ENCODE measurements around the gene BEST4. TPM values are rescaled to one million over a fixed set of nuclear protein-coding genes. Genes with fewer than 3 reads are reported as not detected.
A peak's percentile ranks its signal among the peaks of the same experiment; 100 is the strongest.

Gene BEST4
- total and polyA plus RNA-seq, 2 of the 8 experiments (the other 6 are each of a cell fraction or from before 2014, with no cell fraction given) = 0.76 to 1.4 TPM

GRCh38 chr1:44819608-44820327 lies 31.8 kb upstream of the BEST4 start (continued):
- TF ChIP-seq EP300 (IDR thresholded peaks at IDR 0.05; ENCODE audit: borderline replicate concordance in 1 of 2, low read depth in 2 of 2, low read length in 2 of 2) = peak in 1 of 2 experiments; percentile 79; a peak in 1 of 3 replicates
- TF ChIP-seq CTCF (IDR thresholded peaks at IDR 0.05; ENCODE audit: control extremely low read depth in 1 of 3, insufficient read depth in 1 of 3, low read depth in 1 of 3, low read length in 3 of 3) = 0 out of 4 replicates have a peak, but pooled peaks of 1 of the 3 experiments have one; percentile 5
- peak; percentile 94 for TF ChIP-seq CHD7 (IDR thresholded peaks at IDR 0.05; ENCODE audit: insufficient replicate concordance, low read length)
